K562 (cell line): ENCODE measurements around the gene NXF3. TPM values are rescaled to one million over a fixed set of nuclear protein-coding genes. Genes with fewer than 3 reads are reported as not detected.
A peak's percentile ranks its signal among the peaks of the same experiment; 100 is the strongest.

Experiments
- ATAC-seq: fragments of 200-7000 bp; cut with Tn5 transposase; 3 replicates; pipeline ENCODE4 v1.9.1; 2020; ENCODE audit warnings: moderate library complexity
- BruUV-seq: library from RNA; stranded (reverse); fragments of 400-500 nt; replicated peaks from 2 replicates; lab custom pipeline; 2021; lab: Mats Ljungman, UMichigan
- CTCF ChIA-PET: fragments of 300-600 bp; formaldehyde crosslinking; extraction: SDS; loops from one replicate; lab custom pipeline; 2021; ENCODE audit warnings: low intra/inter-chr PET ratio; lab: Yijun Ruan, JAX
- POLR2A ChIA-PET: fragments of 300-600, 350-650 bp; sonication (Branson Sonifier 250); formaldehyde crosslinking; extraction: SDS; loops from one replicate; lab custom pipeline; 2021; ENCODE audit warnings: antibody characterized with exemption, inconsistent platforms; lab: Yijun Ruan, JAX
- DNase-seq, 4 experiments: peaks; one replicate each; pipeline versions ENCODE4 v3.0.0 to v3.0.0-alpha.2; 2011 to 2018; ENCODE audit warnings: low spot score in 3 of 4, mixed read lengths in 3 of 4; ENCODE audit errors: extremely low read depth in 1 of 4
- FAIRE-seq: peaks from 2 replicates; lab custom pipeline; 2011; peaks lifted over from hg19 to GRCh38; lab: Jason Lieb, UNC
- H2AFZ ChIP-seq: 2 replicates; pipeline ENCODE4 v1.6.0; 2011; ENCODE audit warnings: low read depth, low read length, control low read depth, inconsistent platforms
- H3K27ac ChIP-seq: fragments of 200-600 bp; 3 replicates; pipeline ENCODE4 v1.8.0; 2011; ENCODE audit warnings: low read depth, mild to moderate bottlenecking, control low read depth, inconsistent platforms, low read length, moderate library complexity, mixed read lengths; ENCODE audit errors: extremely low read depth
- H3K27me3 ChIP-seq, 2 experiments: fragments of 300-600 bp in 1 of 2; 2 replicates in 1 of 2; 3 replicates in 1 of 2; pipeline versions ENCODE4 v1.6.0 to v1.8.0; 2011; ENCODE audit warnings: inconsistent platforms in 2 of 2, low read length in 2 of 2, mild to moderate bottlenecking in 1 of 2, mixed read lengths in 1 of 2, moderate library complexity in 1 of 2; ENCODE audit not compliant: control insufficient read depth in 2 of 2, insufficient read depth in 2 of 2
- H3K36me3 ChIP-seq: fragments of 300-600 bp; 3 replicates; pipeline ENCODE4 v1.8.0; 2011; ENCODE audit warnings: mild to moderate bottlenecking, low read length, inconsistent platforms; ENCODE audit not compliant: control insufficient read depth, insufficient read depth
- H3K4me1 ChIP-seq, 2 experiments: fragments of 200-600 bp in 1 of 2; replicated peaks in 1 of 2; 2 replicates in 1 of 2; 3 replicates in 1 of 2; pipeline versions ENCODE4 v1.5.1 to v1.8.0; 2011; ENCODE audit warnings: inconsistent platforms in 2 of 2, low read length in 2 of 2, mild to moderate bottlenecking in 1 of 2, mixed read lengths in 1 of 2, moderate library complexity in 1 of 2; ENCODE audit not compliant: control insufficient read depth in 2 of 2, insufficient read depth in 2 of 2
- H3K4me2 ChIP-seq: 2 replicates; pipeline ENCODE4 v1.6.1; 2011; ENCODE audit warnings: low read length, control low read depth, inconsistent platforms, mixed read lengths; ENCODE audit not compliant: insufficient read depth
- H3K4me3 ChIP-seq: fragments of 200-600 bp; sonication (generic), shearing (Covaris generic); 2 replicates; pipeline ENCODE4 v1.5.1; 2016; ENCODE audit warnings: control low read depth, inconsistent platforms
- H3K79me2 ChIP-seq: fragments of 200-600 bp; 3 replicates; pipeline ENCODE4 v1.8.0; 2011; ENCODE audit warnings: low read length, inconsistent platforms; ENCODE audit not compliant: control insufficient read depth, insufficient read depth
- H3K9ac ChIP-seq, 2 experiments: 2 replicates each; pipeline versions ENCODE4 v1.6.0 to v1.6.1; 2011; ENCODE audit warnings: low read depth in 2 of 2, low read length in 2 of 2, control low read depth in 1 of 2, inconsistent platforms in 1 of 2, mild to moderate bottlenecking in 1 of 2, mixed read lengths in 1 of 2; ENCODE audit not compliant: insufficient read depth in 1 of 2
- H3K9me1 ChIP-seq: one replicate; pipeline ENCODE4 v1.6.0; 2011; ENCODE audit warnings: inconsistent platforms, mild to moderate bottlenecking, low read length, moderate library complexity; ENCODE audit not compliant: control insufficient read depth, insufficient read depth
- H3K9me3 ChIP-seq: replicated peaks from 2 replicates; pipeline ENCODE4 v1.5.1; 2011; ENCODE audit warnings: low read depth, low read length, inconsistent platforms; ENCODE audit not compliant: control insufficient read depth, insufficient read depth
- H4K20me1 ChIP-seq: replicated peaks from 2 replicates; pipeline ENCODE4 v1.6.1; 2011; ENCODE audit warnings: low read length, inconsistent platforms, mixed read lengths; ENCODE audit not compliant: control insufficient read depth, insufficient read depth
- MED1 ChIP-seq: sonication (generic); formaldehyde crosslinking; IDR thresholded peaks from 2 replicates; pipeline ENCODE4 v1.8.1; 2023; ENCODE audit warnings: missing genetic modification reagents, borderline replicate concordance
- TCFL5 ChIP-seq: fragments of 250-450 bp; sonication (Bioruptor Pico); conservative IDR thresholded peaks from 2 replicates; pipeline ENCODE4 v1.6.1; 2021; ENCODE audit warnings: mild to moderate bottlenecking, moderate library complexity, matching md5 sums
- USF2 ChIP-seq: sonication (generic); formaldehyde crosslinking; IDR thresholded peaks from 2 replicates; pipeline ENCODE4 v1.5.0; 2020; ENCODE audit warnings: missing genetic modification reagents
- ZC3H8 ChIP-seq: fragments of 450-650 bp; IDR thresholded peaks from 2 replicates; pipeline ENCODE4 v1.6.1; 2017
- ZNF408 ChIP-seq: fragments of 250-450 bp; sonication (Bioruptor Pico); IDR thresholded peaks from 2 replicates; pipeline ENCODE4 v1.4.0; 2020; ENCODE audit warnings: low read depth, mild to moderate bottlenecking, moderate library complexity
- WGBS: fragments of 100-300 bp; shearing (Covaris generic); methylation state at CpG from one replicate; pipeline ENCODE4 v1.1.6; 2016; ENCODE audit warnings: low coverage, mixed read lengths; ENCODE audit not compliant: insufficient coverage; ENCODE audit errors: missing lambda C conversion rate; 5-methylcytosine and 5-hydroxymethylcytosine counted together
- in situ Hi-C: fragments of 300-500 bp; cut with MboI; formaldehyde crosslinking; loops from 4 replicates; pipeline ENCODE4 v1.15.0; 2018; ENCODE audit warnings: inconsistent platforms, mixed read lengths
- intact Hi-C: fragments of 100-400 bp; cut with micrococcal nuclease; formaldehyde crosslinking; loops from 2 replicates; pipeline ENCODE4 v1.14.2; 2022
- polyA plus RNA-seq, 8 experiments: library from polyadenylated mRNA; depleted of rRNA in 4 of 8; stranded (reverse) in 5 of 8; unstranded in 3 of 8; fragments of >200 nt; fragmentation: Nextera tagmentation in 2 of 8; fragmentation: Illumina TruSeq in 1 of 8; extraction: Ambion mirVana in 2 of 8; extraction: Trizol in 1 of 8; gene quantifications; 2 replicates each; pipeline versions ENCODE4 v1.2.1 to v1.2.3, GENCODE V29; 2011 to 2014; ENCODE audit warnings: inconsistent platforms in 1 of 8, missing spikeins in 1 of 8
- total RNA-seq, 7 experiments: library from RNA; depleted of rRNA in 6 of 7; stranded (reverse); fragments of >200 nt in 6 of 7; fragmentation: Illumina TruSeq in 2 of 7; extraction: Trizol in 2 of 7; gene quantifications; 2 replicates each; pipeline versions ENCODE4 v1.2.1 to v1.2.3, GENCODE V29; 2011 to 2021; ENCODE audit warnings: low replicate concordance in 1 of 7

The NXF3 gene
- total and polyA plus RNA-seq, 9 of the 15 experiments (the other 6 are each of a cell fraction or from before 2014, with no cell fraction given), result 0.18 to 0.40 (median 0.28) TPM; not detected in 2

GRCh38 chrX:103066606-103067005 lies 26.3 kb downstream of the NXF3 start (continued):
- TF ChIP-seq TCFL5 (CRISPR knock-in tag), result no peak

DNA sequence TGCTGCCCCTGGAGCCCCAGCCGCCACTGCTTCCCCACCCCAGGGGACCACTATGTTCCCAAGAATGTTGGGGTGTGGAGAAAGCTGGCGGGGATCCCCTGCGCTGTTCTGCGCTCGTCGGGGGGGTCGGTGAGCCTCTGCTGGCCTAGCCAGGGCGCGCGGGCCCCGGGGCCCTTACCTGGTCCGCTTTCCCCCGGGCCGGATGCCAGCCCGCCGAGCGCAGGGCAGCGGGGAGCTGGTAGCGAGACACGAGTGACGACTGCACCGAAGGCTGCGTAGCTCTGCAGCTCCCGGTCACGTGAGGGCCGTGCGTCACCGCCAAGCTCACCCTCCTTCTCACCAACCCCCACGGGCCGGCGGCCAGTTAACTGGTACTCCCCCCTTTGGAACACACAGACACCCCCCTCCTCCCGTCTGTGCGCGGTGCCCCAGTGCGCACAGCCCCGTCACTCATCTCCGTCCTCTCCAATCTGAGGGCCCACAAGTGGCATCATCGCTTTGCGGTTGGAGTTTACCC lies 29.0 kb downstream of the NXF3 start, which contains the start of gene BEX1:
TSS of gene BEX1 (minus strand) at position 254 of the 517 bp plus-strand sequence. CDS start 897 bp downstream, outside the sequence.
- intact Hi-C loops, result no loop called here
- peaks cover 0 to 8% of the 10 kb centered on the region in 2 experiments; a peak in 1 of 5 replicates for H3K4me1 ChIP-seq
- H3K4me3 ChIP-seq, result no peak within 1 kb of the TSS
- H3K27ac ChIP-seq, result no peak within 1 kb of the TSS
- H3K36me3 ChIP-seq, result no peaks in the 10 kb centered on the region
- TF ChIP-seq USF2 (CRISPR knock-in tag) (peak; percentile 18; the same call in 1 of the 2 replicates), MED1 (no peak), ZNF408 (no peak), ZC3H8 (no peak)
- H3K27me3 ChIP-seq, result peaks cover 0 to 3% of the 10 kb centered on the region in 2 experiments; a peak in 1 of 5 replicates
- no TSS peak for BruUV-seq
- ChIA-PET POLR2A (interaction anchor here (0.6 kb wide), 1 partner anchor 521 kb away, joined by 4 read pairs; the partner anchor contains the start of gene TCEAL4), CTCF (no interaction called here)
- no peaks in the 10 kb centered on the region for H3K79me2 ChIP-seq
- H3K9me3 ChIP-seq, result no peaks in the 10 kb centered on the region
- FAIRE-seq (no peak), DNase-seq (no peak), ATAC-seq (no peak)
- H3K4me2 ChIP-seq, result no peak within 1 kb of the TSS
- no peak within 1 kb of the TSS for H3K9ac ChIP-seq
- no peaks in the 10 kb centered on the region for H4K20me1 ChIP-seq
- no peak within 1 kb of the TSS for H2AFZ ChIP-seq
- H3K9me1 ChIP-seq, result no peaks in the 10 kb centered on the region
- 49% methylated on average over 6 of the region's 39 CpGs for WGBS
- in situ Hi-C loops, result no loop called here
